Erythroblast (primary cell): Measurements from ENCODE around the gene DHDH.

ENCODE experiments used
- GATA1 ChIP-seq: IDR thresholded peaks from 2 replicates; pipeline ENCODE4 v1.6.1; 2011; ENCODE audit warnings: low read depth, mild to moderate bottlenecking, control low read depth, low read length, moderate library complexity
- POLR2A ChIP-seq: IDR thresholded peaks from 2 replicates; pipeline ENCODE4 v1.6.1; 2011; ENCODE audit warnings: mild to moderate bottlenecking, low read length

- TF ChIP-seq POLR2A, result no peak
- no peak for TF ChIP-seq GATA1
Observed at GRCh38 chr19:48992581-48993174, 59.2 kb downstream of the DHDH start.
